HG03097 (cell line): Measurements from ENCODE around the gene NAV2.
A peak's percentile ranks its signal among the peaks of the same experiment; 100 is the strongest.

Experiments used
- ATAC-seq: cut with Tn5 transposase; IDR thresholded peaks from one replicate; pipeline ENCODE4 v1.9.1; 2021; ENCODE audit not compliant: unreplicated experiment, low FRiP score

The NAV2 gene, protein sequence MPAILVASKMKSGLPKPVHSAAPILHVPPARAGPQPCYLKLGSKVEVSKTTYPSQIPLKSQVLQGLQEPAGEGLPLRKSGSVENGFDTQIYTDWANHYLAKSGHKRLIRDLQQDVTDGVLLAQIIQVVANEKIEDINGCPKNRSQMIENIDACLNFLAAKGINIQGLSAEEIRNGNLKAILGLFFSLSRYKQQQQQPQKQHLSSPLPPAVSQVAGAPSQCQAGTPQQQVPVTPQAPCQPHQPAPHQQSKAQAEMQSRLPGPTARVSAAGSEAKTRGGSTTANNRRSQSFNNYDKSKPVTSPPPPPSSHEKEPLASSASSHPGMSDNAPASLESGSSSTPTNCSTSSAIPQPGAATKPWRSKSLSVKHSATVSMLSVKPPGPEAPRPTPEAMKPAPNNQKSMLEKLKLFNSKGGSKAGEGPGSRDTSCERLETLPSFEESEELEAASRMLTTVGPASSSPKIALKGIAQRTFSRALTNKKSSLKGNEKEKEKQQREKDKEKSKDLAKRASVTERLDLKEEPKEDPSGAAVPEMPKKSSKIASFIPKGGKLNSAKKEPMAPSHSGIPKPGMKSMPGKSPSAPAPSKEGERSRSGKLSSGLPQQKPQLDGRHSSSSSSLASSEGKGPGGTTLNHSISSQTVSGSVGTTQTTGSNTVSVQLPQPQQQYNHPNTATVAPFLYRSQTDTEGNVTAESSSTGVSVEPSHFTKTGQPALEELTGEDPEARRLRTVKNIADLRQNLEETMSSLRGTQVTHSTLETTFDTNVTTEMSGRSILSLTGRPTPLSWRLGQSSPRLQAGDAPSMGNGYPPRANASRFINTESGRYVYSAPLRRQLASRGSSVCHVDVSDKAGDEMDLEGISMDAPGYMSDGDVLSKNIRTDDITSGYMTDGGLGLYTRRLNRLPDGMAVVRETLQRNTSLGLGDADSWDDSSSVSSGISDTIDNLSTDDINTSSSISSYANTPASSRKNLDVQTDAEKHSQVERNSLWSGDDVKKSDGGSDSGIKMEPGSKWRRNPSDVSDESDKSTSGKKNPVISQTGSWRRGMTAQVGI (N-terminal part only)

GRCh38 chr11:19712281-19713195, at the start of gene NAV2:
TSS of gene NAV2 (plus strand) at chr11:19712837. CDS start at chr11:19713696, 859 bp downstream.
- peak; percentile 97 for ATAC-seq

DNA sequence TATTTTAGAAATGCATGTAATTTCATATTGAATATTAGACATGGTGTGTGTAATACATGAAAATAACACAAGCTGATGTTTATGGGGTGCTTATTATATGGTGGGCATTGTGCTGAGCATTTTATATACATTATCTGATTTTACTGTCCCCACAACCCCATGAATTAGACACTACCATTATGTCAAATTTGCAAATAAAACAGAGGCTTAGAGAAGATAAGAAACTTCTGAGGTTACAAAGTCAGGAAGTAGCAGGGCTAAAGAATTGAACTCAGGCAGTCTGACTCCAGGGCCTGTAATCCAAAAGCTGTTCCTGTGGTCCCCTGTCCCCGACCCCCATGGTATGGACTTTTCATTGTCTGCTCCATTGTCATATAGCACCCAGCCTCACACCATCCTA, 49.4 kb upstream of the NAV2 start:
- no peak for ATAC-seq

DNA sequence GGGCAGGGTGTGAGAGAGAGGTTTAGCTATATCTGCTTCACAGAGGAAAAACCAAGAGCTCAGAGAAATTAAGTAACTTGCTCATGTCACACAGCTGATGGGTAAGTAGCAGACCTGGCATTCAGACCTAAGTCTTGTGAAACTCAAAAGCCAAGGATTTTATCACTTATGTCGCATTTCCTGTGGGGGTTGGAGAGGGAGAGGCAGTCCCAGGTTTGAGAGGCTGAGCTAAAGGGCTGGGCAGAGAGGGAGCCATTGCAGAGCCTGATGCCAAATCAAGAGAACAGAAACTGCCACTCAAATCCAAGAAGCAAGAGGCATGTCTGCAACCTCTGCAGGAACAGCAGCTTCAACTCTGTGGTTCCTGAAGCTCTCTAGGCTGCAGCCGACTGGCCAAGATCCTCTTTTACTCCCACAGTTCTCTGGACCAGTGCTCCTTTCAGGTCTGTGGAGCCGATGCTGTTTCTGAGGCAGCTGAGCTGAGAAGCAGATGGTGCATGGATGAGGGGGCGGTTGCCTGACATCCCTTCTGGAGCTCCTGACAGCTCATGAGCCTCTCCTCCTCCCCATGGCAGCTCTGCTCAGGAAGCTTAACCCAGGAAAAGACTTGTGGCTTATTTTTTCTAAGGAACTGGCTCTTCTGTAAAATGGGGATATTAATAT, 47.6 kb upstream of the NAV2 start:
- no peak for ATAC-seq

- no peak for ATAC-seq
Measured at GRCh38 chr11:19666951-19667350, 45.7 kb upstream of the NAV2 start.

DNA sequence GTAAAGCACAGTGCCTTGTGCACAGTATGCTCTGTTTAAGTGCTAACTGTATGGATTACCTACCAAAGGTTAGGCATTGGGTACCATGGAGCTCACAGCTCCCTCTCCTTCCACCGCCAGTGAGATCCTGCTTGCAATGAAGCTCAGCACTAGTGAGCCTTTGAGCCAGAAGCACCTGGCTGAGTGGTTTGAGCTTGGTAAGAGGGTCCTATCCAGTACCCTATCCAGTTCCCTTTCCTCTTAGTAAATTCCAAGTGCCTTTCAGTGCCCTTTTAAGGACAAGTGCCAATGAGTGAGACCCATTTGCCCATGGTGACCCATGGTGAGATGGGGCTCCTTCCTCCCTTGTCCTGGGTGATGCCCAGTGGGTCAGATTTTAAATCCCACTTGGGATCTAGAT, 43.1 kb upstream of the NAV2 start:
- no peak for ATAC-seq

DNA sequence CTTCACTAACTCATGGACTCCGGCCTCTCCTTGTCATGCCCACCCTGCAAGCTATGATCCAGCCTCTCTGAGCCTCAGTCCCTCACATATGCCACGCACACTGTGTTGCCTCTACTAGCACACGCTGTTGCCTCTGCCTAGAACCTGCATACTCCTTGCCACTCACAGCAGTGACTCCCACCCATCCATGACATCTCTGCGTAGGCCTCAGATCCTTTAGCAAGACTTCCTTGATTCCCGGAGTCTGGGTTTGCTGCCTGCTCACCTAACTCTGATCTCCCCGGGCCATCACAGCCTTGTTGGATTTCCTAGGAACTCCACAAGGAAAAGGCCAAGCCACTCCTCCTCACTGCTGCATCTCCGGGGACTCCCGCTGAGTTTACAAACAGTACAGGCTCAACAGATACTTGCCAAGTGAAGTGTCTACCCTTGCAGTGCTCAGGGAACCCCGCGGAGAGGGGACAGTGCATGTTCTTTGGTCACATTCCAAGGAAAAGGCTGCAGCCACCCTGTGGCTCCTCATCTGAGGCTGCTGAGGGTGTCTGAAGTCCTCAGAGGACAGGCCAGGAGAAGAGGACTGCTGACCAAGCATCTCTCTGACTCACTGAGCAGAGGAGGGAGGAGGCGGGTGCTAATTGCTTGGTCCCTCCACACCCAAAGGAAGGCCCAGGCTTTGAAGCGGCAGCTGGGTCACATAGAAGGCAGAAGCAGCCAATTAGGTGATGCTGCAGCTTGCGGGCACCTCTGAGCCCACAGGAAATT, 42.4 kb upstream of the NAV2 start:
- no peak for ATAC-seq

DNA sequence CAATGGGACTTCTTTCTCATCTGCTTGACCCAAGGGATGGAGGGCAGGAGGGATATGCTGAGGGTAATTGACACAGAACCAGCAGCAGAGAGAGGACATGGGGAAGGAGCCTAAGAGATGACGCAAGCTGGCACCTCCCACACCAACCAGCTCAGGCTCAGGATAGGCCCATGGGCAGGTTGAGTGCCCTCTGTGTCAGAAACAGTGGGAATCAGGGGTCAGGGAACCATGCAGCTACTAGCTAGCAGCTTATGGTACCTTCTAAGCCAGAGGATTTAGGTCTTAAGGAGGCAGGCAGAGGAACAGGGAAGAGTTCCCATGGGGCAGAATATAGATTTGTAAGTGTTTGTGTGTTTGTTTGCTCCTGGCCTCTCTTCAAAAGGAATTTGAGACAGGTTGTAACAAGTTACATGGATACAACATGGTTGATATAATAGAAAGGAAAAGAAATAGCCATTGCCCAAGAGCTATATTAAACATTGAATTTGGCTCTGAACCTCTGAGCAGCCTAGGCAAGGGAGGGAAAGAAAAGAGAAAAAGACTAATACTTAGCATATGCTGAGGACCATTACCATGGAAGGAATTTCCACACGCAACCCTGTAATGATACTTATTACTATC, 39.9 kb upstream of the NAV2 start:
- no peak for ATAC-seq

GRCh38 chr11:19673924-19674729, 38.5 kb upstream of the NAV2 start:
- ATAC-seq: no peak

DNA sequence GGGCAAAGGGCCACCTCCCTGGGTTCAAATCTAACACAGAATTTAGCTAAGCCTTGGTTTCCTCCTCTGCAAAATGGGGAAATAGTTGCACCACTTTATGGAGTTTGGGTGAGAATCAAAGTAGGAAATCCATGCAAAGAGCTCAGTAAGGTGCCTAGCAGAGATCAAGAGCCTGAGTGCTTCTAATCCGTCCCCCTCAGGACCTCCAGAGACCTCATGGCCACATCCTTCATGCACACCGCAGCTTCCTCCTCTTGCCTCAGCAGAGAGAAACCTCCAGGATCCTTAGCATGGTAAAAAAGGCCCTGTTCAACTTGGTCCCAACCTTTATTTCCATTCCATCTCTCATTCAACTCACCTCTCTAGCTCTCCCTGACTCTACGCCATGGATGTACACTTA, 37.8 kb upstream of the NAV2 start:
- no peak for ATAC-seq

DNA sequence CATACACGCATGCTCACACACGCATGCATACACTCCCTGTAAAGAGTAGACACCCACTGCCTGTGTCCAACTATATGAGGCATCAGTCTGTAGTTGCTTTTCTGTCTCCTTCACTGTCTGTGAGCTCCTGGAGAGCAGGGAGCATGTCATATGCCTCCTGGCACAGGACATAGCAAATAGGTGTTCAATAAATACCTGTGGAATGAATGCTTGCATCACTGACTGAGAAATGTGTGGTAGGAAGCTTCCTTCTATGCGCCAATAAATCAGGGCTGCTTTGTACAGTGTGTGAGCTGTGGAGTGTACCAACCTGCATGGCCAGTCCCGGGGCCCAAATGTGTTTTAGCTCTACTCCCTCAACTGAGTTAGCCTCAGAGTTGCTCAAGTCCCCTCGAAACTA, 37.2 kb upstream of the NAV2 start:
- ATAC-seq: no peak

DNA sequence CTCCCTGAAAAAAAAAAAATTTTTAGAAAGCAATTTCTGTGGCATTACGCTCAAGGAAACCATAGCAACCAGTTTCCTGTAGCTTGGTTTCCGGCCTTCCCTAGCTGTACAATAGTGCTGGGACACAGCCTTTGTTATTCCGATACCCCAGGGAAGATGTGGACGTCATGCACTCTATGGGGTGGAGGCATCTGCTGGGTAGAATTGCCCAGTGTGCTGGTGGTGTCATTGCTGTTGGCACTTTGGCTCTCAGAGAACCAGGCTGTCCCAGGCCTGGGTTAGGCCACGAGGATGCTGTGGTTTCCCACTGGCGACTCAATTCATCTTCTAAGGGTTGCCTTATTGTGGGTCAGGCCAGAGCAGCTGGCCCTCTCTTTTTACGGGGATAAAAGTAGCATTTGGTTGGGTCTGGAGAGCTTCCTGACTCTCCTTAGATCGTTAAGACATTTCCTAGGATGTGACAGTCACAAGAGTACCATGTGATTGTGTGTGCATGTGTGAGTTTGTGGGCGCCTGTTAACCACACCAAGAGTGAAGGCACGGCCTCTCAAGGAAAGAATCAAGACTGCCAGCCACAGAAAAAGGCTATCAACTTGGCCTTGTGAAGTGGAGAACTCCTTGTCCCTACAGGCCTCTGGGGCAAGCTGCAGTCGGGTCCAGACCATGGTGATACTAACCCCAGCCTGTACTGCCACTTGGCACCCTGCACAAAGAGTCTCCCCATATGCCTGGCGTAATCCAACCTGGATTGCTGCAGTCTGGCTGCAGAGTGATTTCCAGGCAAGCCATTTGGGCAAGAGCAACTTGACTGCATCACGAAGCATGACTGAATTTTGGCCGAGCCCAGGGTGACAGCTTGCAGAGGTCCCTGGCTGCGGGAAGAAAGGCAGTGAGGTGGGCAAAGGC, 35.9 kb upstream of the NAV2 start:
- ATAC-seq: no peak

DNA sequence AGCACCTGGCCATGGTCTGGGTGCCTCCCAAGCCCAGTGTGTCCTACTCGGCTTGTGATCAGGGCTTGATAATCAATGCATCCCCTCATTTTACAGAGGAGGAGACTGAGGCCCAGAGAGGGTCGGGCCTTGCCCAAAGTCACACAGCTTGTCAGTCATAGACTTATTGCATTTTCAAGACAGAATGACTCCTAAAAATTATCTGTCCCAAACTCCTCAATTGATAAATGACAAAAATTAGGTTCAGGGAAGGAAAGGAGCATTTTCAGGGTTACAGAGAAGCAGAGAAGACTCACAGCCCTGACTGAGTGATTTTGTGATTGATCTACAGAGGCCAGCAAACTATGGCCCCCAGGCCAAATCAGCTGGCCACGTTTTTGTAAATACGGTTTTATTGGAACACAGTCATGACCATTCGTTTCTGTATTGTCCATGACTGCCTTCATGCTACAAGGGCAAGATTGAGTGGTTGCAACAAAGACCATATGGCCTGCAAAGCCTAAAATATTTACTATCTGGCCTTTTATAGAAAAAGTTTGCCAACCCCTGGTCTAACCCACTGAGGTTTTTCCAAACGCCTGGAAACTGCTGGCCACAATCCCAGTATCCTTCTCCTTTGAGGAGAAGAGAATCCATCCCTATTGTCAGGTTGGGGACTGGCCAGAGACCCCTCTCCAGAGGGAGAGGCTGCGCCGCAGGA, 35.1 kb upstream of the NAV2 start:
- ATAC-seq: no peak

GRCh38 chr11:19679952-19680828, 32.4 kb upstream of the NAV2 start:
- no peak for ATAC-seq

DNA sequence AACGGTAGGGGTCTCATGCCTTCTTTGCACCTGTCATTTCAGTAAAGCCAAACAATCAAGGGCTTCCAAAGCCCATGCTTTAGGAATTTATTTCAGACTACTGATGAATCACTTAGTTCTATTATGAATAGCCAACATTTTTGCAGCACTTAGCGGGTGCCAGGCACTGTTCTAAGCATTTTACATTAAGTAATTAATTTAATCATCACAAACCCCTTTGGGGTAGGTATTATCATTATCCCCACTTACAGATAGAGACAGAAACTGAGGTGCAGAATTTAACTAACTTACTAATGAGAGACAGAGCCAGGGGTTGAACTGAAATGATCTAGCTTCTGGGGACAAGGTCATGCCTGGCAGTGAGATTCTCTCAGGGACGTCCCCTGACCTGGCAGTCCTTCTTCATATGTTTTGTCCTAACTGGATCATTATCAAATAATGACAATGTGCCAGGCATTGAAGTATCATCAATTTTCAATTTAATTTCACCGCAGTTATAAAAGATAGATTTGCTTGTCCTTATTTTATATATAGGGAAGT, 31.7 kb upstream of the NAV2 start:
- no peak for ATAC-seq
